Activated naive CD8-positive, alpha-beta T cell treated with anti-CD3 and anti-CD28 coated beads, Interleukin-2, amount 50 U/mL, for 24 hours (primary cell): ENCODE results near the gene FNDC1.

Experiments used
- ATAC-seq: fragments of 150-1000 bp; cut with Tn5 transposase; one replicate; pipeline ENCODE4 v1.10.0; 2021
- DNase-seq: peaks from one replicate; pipeline ENCODE4 v3.0.0; 2021
- H3K27ac Mint-ChIP-seq: one replicate; pipeline ENCODE4 v1.8.0; 2021; ENCODE audit warnings: mild to moderate bottlenecking, mixed read lengths
- H3K27me3 Mint-ChIP-seq: one replicate; pipeline ENCODE4 v1.8.0; 2021; ENCODE audit warnings: mixed read lengths
- H3K36me3 Mint-ChIP-seq: one replicate; pipeline ENCODE4 v1.8.0; 2021; ENCODE audit warnings: low read depth, mixed read lengths
- H3K4me1 Mint-ChIP-seq: one replicate; pipeline ENCODE4 v1.8.0; 2021; ENCODE audit warnings: mixed read lengths
- H3K4me3 Mint-ChIP-seq: one replicate; pipeline ENCODE4 v1.8.0; 2021; ENCODE audit warnings: mild to moderate bottlenecking, moderate library complexity, mixed read lengths
- H3K9me3 Mint-ChIP-seq: one replicate; pipeline ENCODE4 v1.8.0; 2021; ENCODE audit warnings: mixed read lengths

FNDC1 gene

GRCh38 chr6:159234102-159234553 is 64.9 kb downstream of the FNDC1 start:
- Mint-ChIP-seq H3K27me3 (peaks cover 34% of the 10 kb centered on the region), H3K9me3 (no peaks in the 10 kb centered on the region), H3K27ac (no peak overlapping the region), H3K4me1 (no peaks in the 10 kb centered on the region), H3K4me3 (no peak overlapping the region), H3K36me3 (no peaks in the 10 kb centered on the region)
- DNase-seq (no peak), ATAC-seq (no peak)

- H3K9me3 Mint-ChIP-seq, result no peaks in the 10 kb centered on the region
- no peak overlapping the region for H3K27ac Mint-ChIP-seq
- H3K4me3 Mint-ChIP-seq, result no peak overlapping the region
- no peaks in the 10 kb centered on the region for H3K4me1 Mint-ChIP-seq
- ATAC-seq, result no peak
- DNase-seq, result no peak
- H3K36me3 Mint-ChIP-seq, result no peaks in the 10 kb centered on the region
- peaks cover 29% of the 10 kb centered on the region for H3K27me3 Mint-ChIP-seq
Measured at GRCh38 chr6:159238920-159239558, 69.8 kb downstream of the FNDC1 start.

- Mint-ChIP-seq H3K27ac (no peak overlapping the region), H3K36me3 (no peaks in the 10 kb centered on the region), H3K27me3 (peaks cover 10% of the 10 kb centered on the region), H3K4me3 (no peak overlapping the region), H3K9me3 (peaks cover 7% of the 10 kb centered on the region), H3K4me1 (no peaks in the 10 kb centered on the region)
- ATAC-seq (no peak), DNase-seq (no peak)
Measured at GRCh38 chr6:159249128-159249527, 79.9 kb downstream of the FNDC1 start.

- Mint-ChIP-seq H3K4me3 (no peak overlapping the region), H3K4me1 (no peaks in the 10 kb centered on the region), H3K9me3 (peaks cover 5% of the 10 kb centered on the region), H3K27ac (no peak overlapping the region), H3K36me3 (no peaks in the 10 kb centered on the region), H3K27me3 (peaks cover 12% of the 10 kb centered on the region)
- DNase-seq (no peak), ATAC-seq (no peak)
Measured at GRCh38 chr6:159249752-159250151, 80.6 kb downstream of the FNDC1 start.

- no peaks in the 10 kb centered on the region for H3K4me1 Mint-ChIP-seq
- no peak for DNase-seq
- H3K27me3 Mint-ChIP-seq, result peaks cover 12% of the 10 kb centered on the region
- no peak overlapping the region for H3K4me3 Mint-ChIP-seq
- no peaks in the 10 kb centered on the region for H3K36me3 Mint-ChIP-seq
- ATAC-seq, result no peak
- no peak overlapping the region for H3K27ac Mint-ChIP-seq
- H3K9me3 Mint-ChIP-seq, result no peaks in the 10 kb centered on the region
Measured at GRCh38 chr6:159250633-159251032, 81.4 kb downstream of the FNDC1 start.

GRCh38 chr6:159252955-159253508 is 83.8 kb downstream of the FNDC1 start:
- DNase-seq (no peak), ATAC-seq (no peak)
- Mint-ChIP-seq H3K4me3 (no peak overlapping the region), H3K9me3 (no peaks in the 10 kb centered on the region), H3K27me3 (peaks cover 8% of the 10 kb centered on the region), H3K36me3 (no peaks in the 10 kb centered on the region), H3K27ac (no peak overlapping the region), H3K4me1 (no peaks in the 10 kb centered on the region)

GRCh38 chr6:159254186-159254585 is 85.0 kb downstream of the FNDC1 start:
- H3K4me1 Mint-ChIP-seq, result no peaks in the 10 kb centered on the region
- H3K27ac Mint-ChIP-seq, result no peak overlapping the region
- DNase-seq (no peak), ATAC-seq (no peak)
- H3K4me3 Mint-ChIP-seq, result no peak overlapping the region
- no peaks in the 10 kb centered on the region for H3K36me3 Mint-ChIP-seq
- H3K9me3 Mint-ChIP-seq, result no peaks in the 10 kb centered on the region
- H3K27me3 Mint-ChIP-seq, result peaks cover 8% of the 10 kb centered on the region

- no peak for ATAC-seq
- Mint-ChIP-seq H3K27me3 (peaks cover 8% of the 10 kb centered on the region), H3K4me3 (no peak overlapping the region), H3K27ac (no peak overlapping the region), H3K4me1 (no peaks in the 10 kb centered on the region), H3K36me3 (no peaks in the 10 kb centered on the region), H3K9me3 (no peaks in the 10 kb centered on the region)
- DNase-seq, result no peak
Measured at GRCh38 chr6:159255434-159255951, 86.3 kb downstream of the FNDC1 start.

- Mint-ChIP-seq H3K36me3 (no peaks in the 10 kb centered on the region), H3K27ac (no peak overlapping the region), H3K27me3 (peaks cover 8% of the 10 kb centered on the region), H3K9me3 (no peaks in the 10 kb centered on the region), H3K4me3 (no peak overlapping the region), H3K4me1 (no peaks in the 10 kb centered on the region)
- ATAC-seq, result no peak
- DNase-seq, result no peak
Measured at GRCh38 chr6:159256128-159256527, 86.9 kb downstream of the FNDC1 start.

GRCh38 chr6:159257846-159258245 is 88.6 kb downstream of the FNDC1 start:
- Mint-ChIP-seq H3K4me1 (no peaks in the 10 kb centered on the region), H3K27ac (no peak overlapping the region), H3K9me3 (no peaks in the 10 kb centered on the region), H3K27me3 (peaks cover 5% of the 10 kb centered on the region), H3K36me3 (no peaks in the 10 kb centered on the region), H3K4me3 (no peak overlapping the region)
- DNase-seq, result no peak
- ATAC-seq, result no peak

- DNase-seq, result no peak
- no peaks in the 10 kb centered on the region for H3K9me3 Mint-ChIP-seq
- H3K27ac Mint-ChIP-seq, result no peak overlapping the region
- H3K4me3 Mint-ChIP-seq, result no peak overlapping the region
- no peaks in the 10 kb centered on the region for H3K4me1 Mint-ChIP-seq
- no peak for ATAC-seq
- H3K27me3 Mint-ChIP-seq, result peaks cover 2% of the 10 kb centered on the region
- no peaks in the 10 kb centered on the region for H3K36me3 Mint-ChIP-seq
Measured at GRCh38 chr6:159259441-159260125, 90.4 kb downstream of the FNDC1 start.

GRCh38 chr6:159260208-159260607 is 91.0 kb downstream of the FNDC1 start:
- no peak overlapping the region for H3K27ac Mint-ChIP-seq
- no peaks in the 10 kb centered on the region for H3K27me3 Mint-ChIP-seq
- ATAC-seq (no peak), DNase-seq (no peak)
- no peak overlapping the region for H3K4me3 Mint-ChIP-seq
- no peaks in the 10 kb centered on the region for H3K36me3 Mint-ChIP-seq
- H3K9me3 Mint-ChIP-seq, result no peaks in the 10 kb centered on the region
- H3K4me1 Mint-ChIP-seq, result no peaks in the 10 kb centered on the region

- no peaks in the 10 kb centered on the region for H3K9me3 Mint-ChIP-seq
- no peak overlapping the region for H3K27ac Mint-ChIP-seq
- DNase-seq (no peak), ATAC-seq (no peak)
- no peaks in the 10 kb centered on the region for H3K36me3 Mint-ChIP-seq
- H3K4me3 Mint-ChIP-seq, result no peak overlapping the region
- no peaks in the 10 kb centered on the region for H3K27me3 Mint-ChIP-seq
- no peaks in the 10 kb centered on the region for H3K4me1 Mint-ChIP-seq
Measured at GRCh38 chr6:159261995-159262394, 92.8 kb downstream of the FNDC1 start.

GRCh38 chr6:159262586-159262985 is 93.4 kb downstream of the FNDC1 start:
- no peak for DNase-seq
- ATAC-seq, result no peak
- no peak overlapping the region for H3K4me3 Mint-ChIP-seq
- no peaks in the 10 kb centered on the region for H3K9me3 Mint-ChIP-seq
- H3K27me3 Mint-ChIP-seq, result peaks cover 2% of the 10 kb centered on the region
- H3K36me3 Mint-ChIP-seq, result no peaks in the 10 kb centered on the region
- no peaks in the 10 kb centered on the region for H3K4me1 Mint-ChIP-seq
- H3K27ac Mint-ChIP-seq, result no peak overlapping the region

- Mint-ChIP-seq H3K27me3 (peaks cover 4% of the 10 kb centered on the region), H3K4me3 (no peak overlapping the region), H3K9me3 (no peaks in the 10 kb centered on the region), H3K27ac (no peak overlapping the region), H3K36me3 (no peaks in the 10 kb centered on the region), H3K4me1 (no peaks in the 10 kb centered on the region)
- DNase-seq (peak; percentile 14), ATAC-seq (no peak)
Measured at GRCh38 chr6:159267165-159267564, 98.0 kb downstream of the FNDC1 start.
